Stimulated activated CD8-positive, alpha-beta memory T cell treated with anti-CD3 and anti-CD28 coated beads, Interleukin-12 subunit alpha, Interleukin-12 subunit beta, amount 100 ng/mL, for 24 hours (primary cell): ENCODE results near the gene GRAMD1C.
A peak's percentile ranks its signal among the peaks of the same experiment; 100 is the strongest.
"Not testable (repeated sequence)": the region's sequence is repeated elsewhere in the genome, so short reads cannot be mapped to it uniquely, and the experiment has no call there.

Experiments
- DNase-seq: peaks from one replicate; pipeline ENCODE4 v3.0.0-alpha.2; 2020; ENCODE audit errors: extremely low read depth

GRAMD1C gene

GRCh38 chr3:113838631-113839209, at the start of gene GRAMD1C:
Gene GRAMD1C (plus strand): TSS chr3:113838788. CDS start chr3:113838910, 122 bp downstream.
- DNase-seq: peak; percentile 66

GRCh38 chr3:113791381-113791780, 47.2 kb upstream of the GRAMD1C start:
- DNase-seq: no peak

DNA sequence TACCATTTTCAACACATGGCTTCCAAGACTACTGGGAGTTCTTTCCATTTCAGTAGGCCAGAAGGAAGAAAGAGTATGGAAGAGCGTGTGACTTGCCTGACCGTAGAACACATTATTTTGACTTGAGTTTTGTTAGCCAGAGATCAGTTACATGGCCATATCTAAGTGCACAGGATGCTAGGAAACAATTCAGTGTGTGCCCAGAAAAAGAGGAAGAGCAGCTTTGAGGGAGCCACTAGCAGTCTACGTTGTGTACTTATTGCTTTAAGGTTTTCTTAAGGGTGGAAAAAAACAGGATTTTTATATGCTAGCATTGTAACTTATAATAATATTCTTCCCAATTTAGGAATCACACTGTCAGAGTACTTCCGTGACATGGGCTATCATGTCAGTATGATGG, 44.1 kb upstream of the GRAMD1C start:
- no peak for DNase-seq

GRCh38 chr3:113795693-113796092, 42.9 kb upstream of the GRAMD1C start:
- DNase-seq: no peak

GRCh38 chr3:113802795-113803455, 35.7 kb upstream of the GRAMD1C start:
- DNase-seq: no peak

DNA sequence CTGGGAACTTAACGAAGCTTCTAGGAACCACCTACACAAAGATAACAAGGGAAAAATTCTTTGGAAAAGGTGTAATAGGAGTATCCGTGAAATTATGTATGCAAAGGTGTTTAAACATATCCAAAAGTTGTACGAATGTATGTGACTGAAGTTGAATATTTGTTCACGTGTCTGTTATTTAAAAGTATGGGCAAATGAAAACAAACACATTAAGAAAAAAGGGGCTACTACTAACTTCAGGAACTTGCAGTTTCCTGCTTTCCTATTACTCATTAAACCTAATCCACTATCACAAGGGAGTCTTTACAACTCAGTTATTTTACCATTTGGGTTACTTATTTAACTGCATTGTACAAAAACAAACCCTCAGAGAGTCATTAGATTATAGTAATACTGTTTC, 33.9 kb upstream of the GRAMD1C start:
- DNase-seq: no peak

GRCh38 chr3:113805249-113805648, 33.3 kb upstream of the GRAMD1C start:
- no peak for DNase-seq

GRCh38 chr3:113812854-113813253, 25.7 kb upstream of the GRAMD1C start:
- no peak for DNase-seq

DNA sequence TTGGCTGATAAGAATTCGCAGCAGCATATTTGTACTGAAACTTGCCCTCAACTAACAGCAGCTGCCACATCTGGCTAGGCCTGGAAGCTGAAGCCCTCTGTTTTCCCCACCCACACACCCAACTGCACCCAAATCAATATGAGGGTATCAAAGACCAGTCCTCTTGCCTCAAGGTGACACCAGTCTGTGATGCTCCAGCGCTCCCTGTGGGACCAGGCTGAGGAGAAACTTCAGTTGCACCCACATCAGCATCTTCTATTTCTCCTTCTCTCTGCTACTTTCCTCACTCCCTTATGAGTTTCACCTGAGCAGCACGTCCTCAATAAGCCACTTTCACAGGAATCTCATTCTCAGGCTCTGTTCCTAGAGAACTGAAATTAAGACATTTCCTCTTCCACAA, 18.7 kb upstream of the GRAMD1C start:
- no peak for DNase-seq

- DNase-seq: no peak
Measured at GRCh38 chr3:113825090-113825489, 13.5 kb upstream of the GRAMD1C start.

GRCh38 chr3:113828600-113828999, 10.0 kb upstream of the GRAMD1C start:
- no peak for DNase-seq

- no peak for DNase-seq
Measured at GRCh38 chr3:113829576-113830354, 8.8 kb upstream of the GRAMD1C start.

- no peak for DNase-seq
Measured at GRCh38 chr3:113831103-113831355, 7.6 kb upstream of the GRAMD1C start.

DNA sequence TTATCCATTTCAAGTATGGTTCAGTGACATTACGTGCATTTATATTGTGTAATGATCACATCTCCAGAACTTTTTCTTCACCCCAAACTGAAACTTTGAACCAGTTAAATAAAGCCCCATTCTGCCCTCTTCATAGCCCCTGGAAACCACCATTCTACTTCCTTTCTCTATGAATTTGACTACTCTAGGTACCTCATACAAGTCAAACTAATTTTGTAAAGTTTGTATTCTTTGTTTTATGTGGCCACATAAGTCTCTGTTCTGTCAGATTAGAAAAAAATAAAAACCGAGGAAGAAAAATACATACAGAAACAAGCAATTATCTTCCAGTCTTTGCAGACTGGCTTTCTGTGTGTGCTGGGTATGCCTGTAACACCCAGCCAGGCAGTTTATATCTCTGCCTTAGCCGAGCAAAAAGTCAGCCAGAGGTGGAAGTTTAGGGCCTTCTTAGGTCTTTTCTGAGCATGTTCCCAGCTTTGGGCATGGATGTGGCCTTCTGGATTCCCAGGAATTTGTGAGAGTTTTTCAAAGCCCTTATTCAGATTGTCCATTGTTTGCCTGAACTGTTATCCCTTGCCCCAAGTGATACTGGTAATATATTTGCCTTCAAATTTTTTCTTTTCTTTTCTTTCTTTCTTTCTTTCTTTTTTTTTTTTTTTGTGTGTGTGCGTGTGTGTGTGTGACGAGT, 6.0 kb upstream of the GRAMD1C start:
- DNase-seq: no peak

DNA sequence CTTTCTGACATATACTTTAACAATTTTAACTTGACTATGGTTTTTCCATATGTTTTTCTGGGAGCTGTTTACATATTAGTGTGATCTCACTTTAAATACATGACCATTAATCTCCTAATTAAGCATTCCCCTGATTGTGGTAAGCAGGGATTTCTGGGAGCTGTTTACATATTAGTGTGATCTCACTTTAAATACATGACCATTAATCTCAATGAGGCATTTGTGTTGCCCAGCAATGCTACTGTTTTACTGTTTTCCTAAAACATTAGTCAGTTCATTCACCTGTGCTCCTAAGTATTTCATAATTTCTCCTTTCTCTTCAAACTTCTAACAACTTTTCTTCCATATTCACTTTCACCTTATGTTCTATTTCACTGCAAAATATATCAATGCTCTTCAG, 3.6 kb upstream of the GRAMD1C start:
- no peak for DNase-seq

DNA sequence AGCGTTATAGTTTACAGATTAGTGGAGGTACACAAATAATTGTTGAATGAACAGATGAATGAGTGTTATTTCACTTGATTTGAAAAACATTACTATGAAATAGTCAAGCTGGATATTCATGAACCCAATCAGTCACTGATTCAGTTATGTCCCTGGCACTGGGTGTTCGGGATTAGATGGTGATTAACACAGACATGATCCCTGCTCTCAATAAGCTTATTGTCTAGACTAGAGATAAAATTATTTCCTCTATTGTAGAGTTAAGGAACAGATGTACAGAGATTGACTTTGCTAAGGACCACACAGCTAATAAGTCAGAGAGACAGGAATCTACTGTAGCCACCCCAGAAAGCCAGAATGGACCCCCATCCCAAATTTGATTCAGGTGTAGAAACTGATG, 963 bp downstream of the GRAMD1C start:
- DNase-seq: no peak

- no peak for DNase-seq
Measured at GRCh38 chr3:113844622-113845222, 6.1 kb downstream of the GRAMD1C start.

DNA sequence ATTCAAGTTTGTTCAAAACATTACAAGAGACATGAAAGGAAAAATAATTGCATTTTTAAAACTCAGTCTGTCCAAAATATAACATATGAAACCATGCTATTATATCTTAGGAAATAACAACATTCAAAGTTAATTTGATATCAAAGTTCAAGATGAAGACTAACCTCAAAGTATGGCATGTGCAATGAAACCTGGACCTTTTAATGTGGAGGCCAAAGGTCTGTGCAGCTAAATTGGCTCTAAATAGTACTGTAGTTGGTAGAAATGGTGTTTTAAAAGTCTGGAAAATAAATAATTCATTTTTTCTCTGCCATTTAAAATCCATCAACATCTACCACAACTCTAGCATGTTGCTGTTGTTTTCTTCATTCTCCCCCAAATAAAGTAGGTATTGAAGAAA, 8.7 kb downstream of the GRAMD1C start:
- no peak for DNase-seq

DNA sequence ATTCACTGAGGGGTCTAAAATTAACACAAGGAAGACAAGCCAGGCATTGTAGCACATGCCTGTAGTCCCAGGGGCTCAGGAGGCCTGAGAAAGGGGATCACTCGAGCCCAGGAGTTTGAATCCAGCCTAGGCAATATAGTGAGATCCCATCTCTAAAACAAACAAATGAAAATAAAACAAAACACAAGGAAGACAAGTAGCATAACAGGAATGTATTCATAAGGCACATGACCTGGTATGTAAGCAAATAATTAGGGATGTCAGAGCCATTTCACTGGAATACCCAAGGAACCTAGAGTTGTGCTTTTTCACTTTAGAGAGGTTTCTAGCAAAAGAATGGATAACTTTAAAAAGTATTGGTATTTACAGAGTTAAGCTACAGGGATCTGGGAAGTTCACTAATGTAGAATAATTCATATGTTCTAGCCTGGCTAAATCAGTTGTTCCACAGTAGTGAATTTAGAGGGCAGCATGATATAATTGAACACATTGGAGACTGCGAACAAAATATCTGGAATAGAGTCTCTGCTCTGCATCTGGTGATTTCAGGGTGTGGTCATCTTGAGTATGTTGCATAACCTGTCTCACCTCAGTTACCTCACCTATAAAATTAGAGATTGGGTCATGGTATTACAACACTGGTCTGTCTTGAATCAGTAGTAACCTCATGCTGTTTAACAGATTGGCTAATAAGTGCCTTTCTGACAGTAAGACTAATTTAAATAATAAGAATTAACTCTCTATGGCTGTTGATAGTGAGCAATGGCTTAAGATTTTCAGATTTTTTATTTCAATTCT, 9.3 kb downstream of the GRAMD1C start:
- DNase-seq: no peak

DNA sequence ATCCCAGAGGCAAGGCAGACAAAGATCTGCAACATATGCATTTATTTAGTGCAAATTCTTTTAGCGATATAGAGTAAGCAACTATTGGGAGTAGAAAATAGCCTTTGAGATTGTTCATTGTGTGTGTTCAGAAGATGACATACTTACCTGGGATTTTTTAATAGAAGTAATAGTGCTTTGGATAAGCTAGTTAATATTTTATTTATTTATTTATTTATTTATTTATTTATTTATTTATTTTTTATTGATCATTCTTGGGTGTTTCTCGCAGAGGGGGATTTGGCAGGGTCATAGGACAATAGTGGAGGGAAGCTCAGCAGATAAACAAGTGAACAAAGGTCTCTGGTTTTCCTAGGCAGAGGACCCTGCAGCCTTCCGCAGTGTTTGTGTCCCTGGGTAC, 10.5 kb downstream of the GRAMD1C start:
- not testable (repeated sequence) for DNase-seq

DNA sequence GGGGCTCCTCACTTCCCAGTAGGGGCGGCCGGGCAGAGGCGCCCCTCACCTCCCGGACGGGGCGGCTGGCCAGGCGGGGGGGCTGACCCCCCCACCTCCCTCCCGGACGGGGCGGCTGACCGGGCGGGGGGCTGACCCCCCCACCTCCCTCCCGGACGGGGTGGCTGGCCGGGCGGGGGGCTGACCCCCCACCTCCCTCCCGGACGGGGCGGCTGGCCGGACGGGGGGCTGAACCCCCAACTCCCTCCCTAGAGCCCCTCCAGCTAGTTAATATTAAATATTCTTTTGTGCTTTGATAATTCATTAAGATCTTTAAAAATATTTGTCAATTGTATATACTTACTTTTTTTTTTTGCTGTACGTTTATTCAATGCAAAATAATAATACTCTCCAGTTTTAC, 11.3 kb downstream of the GRAMD1C start:
- not testable (repeated sequence) for DNase-seq

DNA sequence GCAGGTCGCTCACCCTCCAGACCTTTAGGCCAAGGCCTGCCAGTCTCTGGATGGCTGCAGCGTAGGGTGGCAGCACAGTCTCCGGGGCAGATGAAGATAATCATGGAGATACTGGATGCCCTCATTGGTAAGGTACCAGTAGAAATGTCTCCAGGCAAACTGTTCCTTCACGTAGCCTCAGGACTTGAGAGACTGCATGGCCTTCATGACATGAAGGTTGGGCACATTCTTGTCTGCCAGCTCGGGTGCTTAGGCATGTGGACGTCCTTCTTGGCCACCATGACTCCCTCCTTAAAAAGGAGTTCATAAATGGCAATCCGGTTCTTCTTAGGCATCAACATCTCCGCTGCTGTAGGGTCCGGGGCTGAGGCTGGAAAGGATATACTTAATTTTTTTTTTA, 11.8 kb downstream of the GRAMD1C start:
- DNase-seq: not testable (repeated sequence)
